Measurements from ENCODE around the gene DEPP1.

DEPP1 gene

DNA sequence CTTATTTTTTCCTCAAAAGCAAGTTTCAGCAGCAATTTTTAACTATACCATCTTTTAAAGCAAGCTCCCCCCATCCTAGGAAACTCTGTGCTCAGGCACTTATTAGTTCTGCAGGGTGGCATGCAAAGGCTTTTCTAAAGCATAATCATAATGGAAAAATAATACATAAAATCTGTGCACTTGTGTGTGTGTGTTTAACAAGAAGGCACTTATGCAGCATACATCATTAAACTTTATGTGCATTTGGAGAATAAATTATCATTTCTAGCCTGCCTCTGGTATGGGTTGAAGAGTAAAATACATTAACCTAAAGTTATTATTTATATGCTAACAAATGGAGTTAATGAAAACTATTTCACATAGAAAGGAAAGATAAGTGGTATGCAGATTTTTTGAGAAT, 24.6 kb downstream of the DEPP1 start:
- TF ChIP-seq ZNF274 (IDR thresholded peaks at IDR 0.05; ENCODE audit: low read depth, low read length) (no peak), SUZ12 (IDR thresholded peaks at IDR 0.05; ENCODE audit: extremely low read depth, insufficient read depth, insufficient read length) (no peak), YY1 (IDR thresholded peaks at IDR 0.05; ENCODE audit: insufficient read depth, insufficient read length) (no peak)

GRCh38 chr10:44952779-44953231, 25.8 kb downstream of the DEPP1 start:
- no peak for DNase-seq (ENCODE audit: low read depth, low spot score)
- H3K9ac ChIP-seq (ENCODE audit: insufficient read length, low read depth), result no peak overlapping the region
- H3K36me3 ChIP-seq (ENCODE audit: insufficient read depth, insufficient read length, low read length), result peaks cover 16% of the 10 kb centered on the region
- TF ChIP-seq YY1 (IDR thresholded peaks at IDR 0.05; ENCODE audit: insufficient read depth, insufficient read length) (no peak), SUZ12 (IDR thresholded peaks at IDR 0.05; ENCODE audit: extremely low read depth, insufficient read depth, insufficient read length) (no peak), ZNF274 (IDR thresholded peaks at IDR 0.05; ENCODE audit: low read depth, low read length) (no peak)
- no peak overlapping the region for H3K4me3 ChIP-seq (ENCODE audit: insufficient read length, low read depth)
- no peaks in the 10 kb centered on the region for H3K9me3 ChIP-seq (ENCODE audit: insufficient read depth, low read length)
- H3K27me3 ChIP-seq (ENCODE audit: insufficient read depth, insufficient read length), result no peaks in the 10 kb centered on the region
- H3K4me1 ChIP-seq (ENCODE audit: insufficient read depth, insufficient read length), result peaks cover 3% of the 10 kb centered on the region

More for the DNA sequence above, 24.6 kb downstream of the DEPP1 start:
- Histone ChIP-seq H3K4me3 (ENCODE audit: insufficient read length, low read depth) (no peak overlapping the region), H3K9ac (ENCODE audit: insufficient read length, low read depth) (no peak overlapping the region), H3K27me3 (ENCODE audit: insufficient read depth, insufficient read length) (no peaks in the 10 kb centered on the region), H3K9me3 (ENCODE audit: insufficient read depth, low read length) (no peaks in the 10 kb centered on the region), H3K4me1 (ENCODE audit: insufficient read depth, insufficient read length) (peaks cover 3% of the 10 kb centered on the region), H3K36me3 (ENCODE audit: insufficient read depth, insufficient read length, low read length) (peaks cover 16% of the 10 kb centered on the region)
- DNase-seq (ENCODE audit: low read depth, low spot score), result no peak

DNA sequence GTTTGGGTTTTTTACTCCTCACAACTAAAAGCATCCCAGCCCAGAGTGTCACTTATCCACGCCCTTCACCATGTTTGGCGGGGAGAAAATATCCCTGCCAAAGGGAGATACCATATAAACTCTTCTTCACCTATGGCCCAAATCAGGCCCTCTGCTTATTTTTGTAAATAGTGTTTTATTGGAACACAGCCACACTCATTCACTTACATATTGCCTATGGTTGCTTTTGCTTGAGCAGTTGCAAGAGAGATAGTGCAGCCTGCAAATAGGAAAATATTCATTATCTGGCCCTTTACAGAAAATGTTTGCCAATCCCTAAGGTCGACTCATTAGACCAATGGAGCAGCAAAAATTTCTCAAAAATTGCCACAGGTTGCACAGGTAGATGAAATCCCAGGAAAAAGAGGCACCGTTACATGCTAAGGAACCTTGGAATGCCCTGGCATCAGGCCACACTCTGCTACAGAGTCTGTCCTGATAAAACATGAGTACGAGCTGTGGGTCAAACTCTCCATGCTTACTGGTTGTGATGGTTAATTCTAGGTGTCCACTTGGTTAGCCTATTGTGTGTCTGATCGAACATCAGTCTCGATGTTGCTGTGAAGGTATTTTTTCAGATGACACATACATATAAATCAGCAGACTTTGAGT, 26.9 kb downstream of the DEPP1 start:
- Histone ChIP-seq H3K4me3 (ENCODE audit: insufficient read length, low read depth) (no peak overlapping the region), H3K9me3 (ENCODE audit: insufficient read depth, low read length) (no peaks in the 10 kb centered on the region), H3K36me3 (ENCODE audit: insufficient read depth, insufficient read length, low read length) (peaks cover 14% of the 10 kb centered on the region), H3K4me1 (ENCODE audit: insufficient read depth, insufficient read length) (peaks cover 3% of the 10 kb centered on the region), H3K9ac (ENCODE audit: insufficient read length, low read depth) (no peak overlapping the region), H3K27me3 (ENCODE audit: insufficient read depth, insufficient read length) (no peaks in the 10 kb centered on the region)
- DNase-seq (ENCODE audit: low read depth, low spot score), result no peak
- TF ChIP-seq ZNF274 (IDR thresholded peaks at IDR 0.05; ENCODE audit: low read depth, low read length) (no peak), SUZ12 (IDR thresholded peaks at IDR 0.05; ENCODE audit: extremely low read depth, insufficient read depth, insufficient read length) (no peak), YY1 (IDR thresholded peaks at IDR 0.05; ENCODE audit: insufficient read depth, insufficient read length) (no peak)

GRCh38 chr10:44950326-44951225, 28.0 kb downstream of the DEPP1 start:
- H3K4me3 ChIP-seq (ENCODE audit: insufficient read length, low read depth), result no peak overlapping the region
- H3K9me3 ChIP-seq (ENCODE audit: insufficient read depth, low read length), result 0 out of 2 replicates have a peak, but pooled peaks cover 3% of the 10 kb centered on the region
- peaks cover 3% of the 10 kb centered on the region for H3K36me3 ChIP-seq (ENCODE audit: insufficient read depth, insufficient read length, low read length)
- H3K4me1 ChIP-seq (ENCODE audit: insufficient read depth, insufficient read length), result peaks cover 3% of the 10 kb centered on the region
- H3K27me3 ChIP-seq (ENCODE audit: insufficient read depth, insufficient read length), result no peaks in the 10 kb centered on the region
- no peak for TF ChIP-seq YY1 (IDR thresholded peaks at IDR 0.05; ENCODE audit: insufficient read depth, insufficient read length)
- no peak for TF ChIP-seq SUZ12 (IDR thresholded peaks at IDR 0.05; ENCODE audit: extremely low read depth, insufficient read depth, insufficient read length)
- TF ChIP-seq ZNF274 (IDR thresholded peaks at IDR 0.05; ENCODE audit: low read depth, low read length), result no peak
- no peak for DNase-seq (ENCODE audit: low read depth, low spot score)
- no peak overlapping the region for H3K9ac ChIP-seq (ENCODE audit: insufficient read length, low read depth)

GRCh38 chr10:44949915-44950314, 28.7 kb downstream of the DEPP1 start:
- H3K4me1 ChIP-seq (ENCODE audit: insufficient read depth, insufficient read length), result peaks cover 3% of the 10 kb centered on the region
- TF ChIP-seq ZNF274 (IDR thresholded peaks at IDR 0.05; ENCODE audit: low read depth, low read length), result no peak
- TF ChIP-seq YY1 (IDR thresholded peaks at IDR 0.05; ENCODE audit: insufficient read depth, insufficient read length), result no peak
- TF ChIP-seq SUZ12 (IDR thresholded peaks at IDR 0.05; ENCODE audit: extremely low read depth, insufficient read depth, insufficient read length), result no peak
- no peak overlapping the region for H3K4me3 ChIP-seq (ENCODE audit: insufficient read length, low read depth)
- no peak for DNase-seq (ENCODE audit: low read depth, low spot score)
- peaks cover 9% of the 10 kb centered on the region; the same call in 1 of the 2 replicates for H3K9me3 ChIP-seq (ENCODE audit: insufficient read depth, low read length)
- no peaks in the 10 kb centered on the region for H3K27me3 ChIP-seq (ENCODE audit: insufficient read depth, insufficient read length)
- peaks cover 3% of the 10 kb centered on the region for H3K36me3 ChIP-seq (ENCODE audit: insufficient read depth, insufficient read length, low read length)
- H3K9ac ChIP-seq (ENCODE audit: insufficient read length, low read depth), result no peak overlapping the region

DNA sequence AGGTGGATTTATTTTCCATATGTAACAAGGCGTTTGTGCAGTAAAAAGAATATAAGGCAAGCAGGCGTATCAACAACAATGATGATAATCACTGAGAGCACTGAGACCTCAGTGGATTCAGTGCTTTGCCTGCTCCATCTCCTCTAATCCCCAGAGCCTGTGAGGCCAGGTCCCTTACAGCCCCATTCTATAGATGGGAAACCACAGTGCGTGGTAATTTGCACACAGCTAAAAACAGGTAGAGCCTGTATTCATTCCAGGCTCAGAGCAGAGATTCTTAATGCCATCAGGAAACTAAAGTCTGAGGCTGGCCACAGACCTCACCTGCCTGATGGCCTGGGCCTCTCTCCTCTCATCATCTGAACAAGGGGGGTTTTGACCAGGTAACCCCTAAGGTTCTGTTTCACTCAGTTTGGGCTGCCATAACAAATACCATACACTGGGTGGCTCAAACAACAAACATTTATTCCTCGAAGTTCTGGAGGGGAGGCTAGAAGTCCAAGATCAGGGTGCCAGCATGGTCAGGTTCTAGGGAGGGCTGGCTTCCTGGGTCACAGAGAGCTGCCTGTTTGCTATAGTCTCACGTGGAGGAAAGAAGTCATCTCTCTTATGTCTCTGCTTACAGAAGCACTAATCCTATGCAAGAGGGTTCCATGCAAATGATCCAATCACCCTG, 29.3 kb downstream of the DEPP1 start:
- Histone ChIP-seq H3K27me3 (ENCODE audit: insufficient read depth, insufficient read length) (no peaks in the 10 kb centered on the region), H3K36me3 (ENCODE audit: insufficient read depth, insufficient read length, low read length) (no peaks in the 10 kb centered on the region), H3K4me1 (ENCODE audit: insufficient read depth, insufficient read length) (peaks cover 3% of the 10 kb centered on the region), H3K4me3 (ENCODE audit: insufficient read length, low read depth) (no peak overlapping the region), H3K9me3 (ENCODE audit: insufficient read depth, low read length) (peaks cover 16% of the 10 kb centered on the region), H3K9ac (ENCODE audit: insufficient read length, low read depth) (no peak overlapping the region)
- TF ChIP-seq SUZ12 (IDR thresholded peaks at IDR 0.05; ENCODE audit: extremely low read depth, insufficient read depth, insufficient read length) (no peak), YY1 (IDR thresholded peaks at IDR 0.05; ENCODE audit: insufficient read depth, insufficient read length) (no peak), ZNF274 (IDR thresholded peaks at IDR 0.05; ENCODE audit: low read depth, low read length) (no peak)
- DNase-seq (ENCODE audit: low read depth, low spot score), result no peak

Data from NT2/D1 (cell line).